T1000 (cell line): Measurements from ENCODE around the gene HPCAL1.

Experiments
- DNase-seq: peaks from one replicate; lab custom pipeline; 2025; ENCODE audit warnings: mixed read lengths; lab: John Stamatoyannopoulos, UW

HPCAL1 gene

DNA sequence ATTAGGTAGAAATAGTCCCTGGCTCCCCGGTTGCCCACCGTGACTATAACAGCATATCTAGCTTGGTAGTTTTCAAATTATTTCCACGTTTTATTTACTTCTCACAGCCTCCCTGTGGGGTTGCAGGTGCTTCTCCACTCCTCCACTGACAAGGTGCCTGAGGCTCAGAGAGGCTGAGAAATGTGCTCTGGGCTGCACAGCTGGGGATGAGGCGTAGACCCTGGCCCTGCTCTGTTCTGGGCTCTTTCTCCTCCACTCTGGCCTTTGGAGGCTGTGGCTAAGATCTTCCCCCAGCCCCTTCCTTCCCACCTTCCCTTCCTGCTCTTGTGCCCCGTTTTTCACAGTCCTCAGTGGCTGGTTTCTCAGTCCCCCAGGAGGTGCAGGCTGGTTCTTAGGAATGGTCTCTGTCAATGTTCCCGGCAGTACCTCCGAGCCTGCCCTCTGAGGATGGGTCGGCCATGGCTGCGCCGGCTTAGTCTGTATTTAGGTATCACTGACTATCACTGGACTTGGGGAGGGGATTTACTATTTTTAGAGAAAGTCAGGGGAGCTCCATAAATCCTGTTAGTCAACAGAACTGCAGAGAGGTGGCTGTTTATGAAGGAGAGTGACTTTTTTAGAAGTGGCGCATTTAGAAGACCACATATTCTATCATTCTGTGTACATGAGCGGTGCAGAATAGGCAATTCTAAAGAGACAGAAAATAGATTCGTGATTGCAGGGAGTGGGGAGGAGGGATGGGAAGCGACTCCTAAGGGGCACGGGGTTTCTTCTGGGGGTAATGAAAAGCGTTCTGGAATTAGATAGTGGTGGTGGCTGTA is 35.0 kb downstream of the HPCAL1 start:
- DNase-seq: no peak

DNA sequence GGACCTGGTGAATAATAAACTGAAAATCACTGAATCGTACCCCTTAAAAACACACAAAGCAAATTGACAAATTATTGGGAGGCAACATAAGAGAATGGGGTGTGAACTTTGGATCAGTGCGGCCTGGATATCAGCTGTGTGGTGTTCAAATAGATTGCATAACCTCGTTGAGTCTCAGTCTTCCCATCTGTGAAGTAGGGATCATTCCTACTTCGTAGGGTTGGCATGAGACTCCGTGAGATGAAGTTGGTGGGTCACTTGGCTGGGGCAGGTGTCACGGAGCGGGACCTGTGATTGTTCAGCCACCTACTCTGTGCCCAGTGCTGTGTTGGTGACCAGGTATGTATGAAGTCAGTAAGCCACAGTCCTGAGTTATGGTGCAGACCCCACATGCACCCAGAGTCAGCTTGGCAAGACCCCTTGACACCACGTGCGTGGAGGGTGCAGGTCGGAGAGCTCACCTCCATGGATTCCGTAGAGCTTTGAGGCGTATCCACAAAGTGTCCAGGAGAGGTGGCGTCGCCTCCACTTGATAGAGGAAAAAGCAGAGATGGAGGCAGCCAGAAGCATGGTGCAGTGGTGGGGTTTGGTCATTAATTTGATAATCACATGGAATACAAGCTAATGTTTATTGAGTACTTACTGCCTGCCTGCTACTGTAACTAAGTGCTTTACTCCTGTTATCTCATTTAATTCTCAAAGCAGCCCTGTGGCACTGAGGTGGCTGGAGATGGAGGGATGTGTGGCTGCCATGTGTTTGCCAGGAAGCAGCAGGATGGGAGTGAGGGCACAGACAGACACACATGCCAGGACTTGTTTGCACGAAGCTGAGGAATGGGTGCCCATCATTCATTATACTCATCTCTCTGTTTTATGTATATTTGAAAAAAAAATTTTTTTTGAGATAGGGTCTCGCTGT is 35.8 kb downstream of the HPCAL1 start:
- DNase-seq: no peak

DNA sequence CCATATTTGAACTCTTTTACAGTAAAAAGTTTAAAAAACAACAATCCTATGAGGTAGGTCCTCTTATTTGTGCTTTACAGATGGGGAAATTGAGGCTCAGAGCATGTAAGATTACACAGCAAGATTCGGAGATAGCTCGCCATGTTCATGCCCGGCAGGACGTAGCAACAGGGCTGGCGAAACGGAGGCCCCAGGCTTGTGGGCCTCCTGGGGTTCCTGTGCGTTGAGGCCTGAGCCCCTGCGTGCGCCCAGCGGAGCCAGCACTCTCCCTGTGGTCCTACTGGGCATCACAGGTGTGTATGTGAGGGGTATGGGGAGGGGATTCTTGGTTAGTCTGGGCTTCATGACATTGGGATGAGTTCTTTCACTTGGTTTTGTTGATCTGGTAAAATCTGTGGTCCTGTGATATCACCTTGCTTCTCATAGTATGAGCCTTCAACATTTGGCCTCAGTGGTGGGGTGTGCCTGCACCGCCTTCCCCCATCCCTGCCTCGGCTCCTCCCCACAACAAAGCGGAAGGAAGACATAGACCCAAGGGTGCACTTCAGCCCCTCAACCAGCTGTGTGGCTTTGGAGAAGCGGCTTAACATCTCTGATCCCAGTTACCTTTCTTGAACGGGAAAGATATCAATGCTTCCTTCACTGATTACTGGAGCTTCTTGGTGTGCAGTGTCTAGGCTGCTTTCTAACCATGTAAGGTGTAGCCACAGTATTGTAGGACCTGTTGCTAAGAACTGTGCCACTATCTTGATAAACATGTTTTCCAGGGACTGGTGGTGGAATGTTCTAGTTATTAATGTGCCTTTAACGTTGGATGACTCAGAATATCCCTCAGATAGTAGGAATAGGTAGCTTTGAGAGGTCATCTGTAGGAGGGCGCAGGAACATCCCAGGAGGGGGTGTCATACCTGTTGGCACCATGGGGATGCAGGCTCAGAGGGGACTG is 37.2 kb downstream of the HPCAL1 start:
- DNase-seq: no peak

DNA sequence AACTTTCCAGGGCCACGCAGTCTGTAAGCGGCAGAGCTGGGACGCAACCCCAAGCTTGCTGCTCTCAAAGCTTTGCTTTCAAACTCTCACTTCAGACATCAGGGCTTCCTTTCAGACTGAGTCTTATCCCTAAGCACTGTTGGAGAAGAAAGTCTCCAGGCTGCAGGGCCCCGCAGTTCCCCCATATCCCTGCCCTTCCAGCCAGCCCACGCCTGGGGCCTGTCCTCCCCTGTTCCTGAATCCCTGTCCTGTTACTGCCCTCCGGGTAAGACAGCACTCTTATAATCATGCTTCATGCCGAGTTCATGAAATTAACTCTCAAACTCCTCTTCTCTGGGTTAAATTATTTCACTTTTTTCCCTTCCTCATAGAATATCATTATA is 37.9 kb downstream of the HPCAL1 start:
- DNase-seq: no peak

DNA sequence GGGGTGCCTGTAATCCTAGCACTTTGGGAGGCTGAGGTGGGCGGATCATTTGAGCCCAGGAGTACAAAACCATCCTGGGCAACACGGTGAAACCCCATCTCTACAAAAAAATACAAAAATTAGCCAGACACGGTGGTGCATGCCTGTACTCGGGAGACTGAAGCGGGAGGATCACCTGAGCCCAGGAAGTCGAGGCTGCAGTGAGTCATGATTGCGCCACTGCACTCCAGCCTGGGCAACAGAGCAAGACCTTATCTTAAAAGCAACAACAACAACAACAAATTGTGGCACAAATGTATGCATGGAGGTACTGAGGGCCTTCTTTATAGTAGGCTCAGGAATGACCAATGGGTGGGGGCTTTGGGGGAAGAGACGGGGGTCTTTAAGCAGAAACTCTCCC is 38.5 kb downstream of the HPCAL1 start:
- no peak for DNase-seq

DNA sequence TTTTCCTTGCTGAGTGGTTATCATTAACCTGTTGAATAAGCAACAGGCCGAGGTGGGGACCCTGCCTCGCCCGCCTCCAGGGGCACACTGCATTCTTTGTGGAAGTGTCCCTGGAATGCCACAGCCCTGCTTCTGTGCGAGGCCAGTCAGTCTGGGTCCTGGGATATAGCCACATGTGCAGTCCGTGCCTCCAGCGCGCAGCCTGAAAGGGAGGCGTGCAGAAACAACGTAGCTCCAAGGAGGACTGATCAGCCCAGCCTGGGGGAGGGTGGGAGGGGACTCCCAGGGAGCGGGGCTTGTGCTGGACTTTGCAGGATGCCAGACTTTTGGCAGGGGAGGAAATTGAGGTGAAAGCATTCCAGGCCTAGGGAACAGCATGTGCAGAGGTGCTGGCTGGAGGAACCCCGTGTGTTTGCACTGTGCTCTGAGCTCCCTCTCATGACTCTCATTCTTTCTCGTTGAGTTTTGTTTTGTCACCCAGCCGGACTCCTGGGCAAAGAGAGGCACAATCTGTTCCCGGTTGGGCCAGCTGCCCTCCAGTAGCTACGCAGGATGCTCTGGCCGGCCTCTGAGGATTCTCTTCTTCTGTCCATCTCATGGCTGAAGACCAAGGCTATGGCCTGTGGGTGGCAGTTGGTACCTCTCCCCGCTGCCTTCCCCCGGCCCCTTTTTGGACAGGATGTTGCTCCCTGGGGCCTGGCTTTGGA is 39.7 kb downstream of the HPCAL1 start:
- DNase-seq: no peak

DNA sequence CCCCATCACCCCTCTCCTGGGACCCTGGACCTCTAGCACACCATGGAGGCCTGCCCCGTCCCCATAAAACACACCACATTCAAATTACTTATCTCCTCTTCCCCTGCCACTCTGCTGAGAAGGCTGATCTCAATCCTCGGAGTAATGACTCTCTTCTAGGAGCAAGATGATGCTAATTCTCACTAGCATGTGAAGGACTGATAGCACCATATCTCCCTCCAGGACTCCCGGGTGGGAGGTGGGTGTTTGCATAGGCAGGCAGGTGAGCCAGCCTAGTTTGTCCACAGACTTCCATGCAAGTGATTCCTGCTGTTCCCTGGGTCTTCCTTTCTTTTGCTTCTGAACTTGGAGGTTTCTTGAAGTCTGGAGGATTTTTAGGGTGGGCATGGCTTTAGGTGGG is 40.5 kb downstream of the HPCAL1 start:
- DNase-seq: no peak

DNA sequence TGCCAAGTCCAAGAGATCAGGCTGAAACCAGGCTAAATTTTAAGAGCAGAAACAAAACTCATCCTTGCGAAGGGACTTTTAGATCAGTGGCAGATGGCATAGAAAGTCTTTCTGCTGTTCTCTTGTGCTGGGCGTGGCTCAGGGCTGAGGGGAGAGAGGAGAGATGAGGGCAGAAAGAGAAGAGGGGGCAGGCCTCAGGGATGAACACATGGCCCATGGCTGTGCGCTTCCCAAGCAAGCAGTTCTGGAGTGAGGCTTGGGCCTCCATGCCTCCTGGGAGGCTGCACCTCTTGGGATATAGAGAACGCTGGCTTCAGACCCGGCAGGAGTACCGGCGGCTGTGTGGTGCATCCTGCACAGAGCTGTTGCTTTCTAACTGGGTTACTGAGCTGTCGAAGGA is 41.0 kb downstream of the HPCAL1 start:
- DNase-seq: no peak

DNA sequence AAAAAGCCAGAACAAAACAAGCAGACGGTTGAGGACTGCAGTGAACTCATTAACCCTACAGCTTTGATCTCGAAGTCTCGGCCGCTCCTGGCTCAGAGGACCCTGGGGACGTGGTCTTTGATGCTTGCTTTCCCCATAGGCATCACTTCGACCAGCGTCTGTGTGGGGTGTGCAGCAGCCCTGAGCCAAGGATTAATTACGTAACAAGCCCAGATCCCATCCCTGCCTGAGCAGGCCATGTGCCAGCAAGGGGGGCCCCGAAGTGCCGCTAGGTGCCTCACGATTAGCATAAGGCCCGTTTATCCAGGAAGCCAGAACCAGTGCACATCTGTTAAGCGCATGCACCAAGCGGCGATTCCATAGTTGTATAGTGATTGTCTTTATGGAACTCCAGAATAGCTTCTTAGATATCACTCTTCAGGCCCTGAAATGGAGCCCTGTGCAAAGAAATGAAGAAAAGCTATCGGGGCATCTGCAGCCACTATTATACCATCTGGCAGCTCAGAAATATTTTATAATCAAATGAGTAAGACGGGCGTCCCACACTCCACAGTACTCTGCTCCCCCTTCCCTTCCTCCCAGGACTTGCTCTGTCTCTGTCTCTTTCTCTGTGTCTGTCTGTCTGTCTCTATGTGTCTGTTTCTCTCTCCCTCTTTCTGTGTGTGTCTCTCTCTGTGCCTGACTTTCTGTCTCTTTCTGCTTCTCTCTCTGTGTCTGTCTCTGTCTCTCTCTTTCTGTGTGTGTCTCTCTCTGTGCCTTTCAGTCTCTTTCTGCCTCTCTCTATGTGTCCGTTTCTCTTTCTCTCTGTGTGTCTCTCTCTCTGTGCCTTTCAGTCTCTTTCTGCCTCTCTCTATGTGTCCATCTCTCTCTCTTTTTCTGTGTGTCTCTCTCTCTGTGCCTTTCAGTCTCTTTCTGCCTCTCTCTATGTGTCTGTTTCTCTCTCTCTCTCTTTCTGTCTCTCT is 41.7 kb downstream of the HPCAL1 start:
- no peak for DNase-seq

DNA sequence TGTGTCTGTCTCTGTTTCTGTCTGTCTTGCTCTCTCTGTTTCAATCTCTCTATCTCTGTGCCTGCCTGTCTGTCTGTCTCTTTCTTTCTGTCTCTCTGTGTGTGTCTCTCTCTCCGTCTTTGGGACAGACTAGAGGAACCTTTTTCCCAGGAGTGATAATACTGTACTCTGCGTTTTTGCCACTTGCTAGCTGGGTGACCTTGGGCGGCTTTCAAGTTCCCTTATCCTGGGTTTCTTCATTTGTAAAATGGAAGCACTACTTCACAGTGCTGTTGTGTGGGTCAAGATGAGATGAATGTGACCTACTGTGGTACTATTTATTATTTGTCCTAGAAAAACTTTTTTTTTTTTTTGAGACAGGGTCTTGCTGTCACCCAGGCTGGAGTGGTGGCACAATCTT is 42.4 kb downstream of the HPCAL1 start:
- DNase-seq: no peak

DNA sequence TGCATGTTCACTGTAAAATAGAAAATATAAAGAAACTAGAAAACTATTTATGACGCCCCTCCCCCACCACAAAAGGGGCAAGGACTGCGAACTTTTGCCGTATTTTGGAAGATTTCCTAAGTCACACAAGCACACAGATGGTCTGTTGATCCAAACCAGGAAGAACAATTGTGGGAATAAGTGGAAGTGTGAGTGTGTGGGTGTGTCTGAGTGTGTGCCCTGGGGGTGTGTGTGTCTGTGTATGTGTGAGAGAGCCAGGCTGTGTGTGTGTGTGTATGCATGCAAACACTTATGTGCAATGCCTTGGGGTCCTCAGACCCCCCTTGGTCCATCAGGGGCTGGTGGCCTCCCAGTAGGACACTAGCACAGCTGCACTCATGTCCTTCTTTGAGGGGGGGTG is 43.1 kb downstream of the HPCAL1 start:
- no peak for DNase-seq

DNA sequence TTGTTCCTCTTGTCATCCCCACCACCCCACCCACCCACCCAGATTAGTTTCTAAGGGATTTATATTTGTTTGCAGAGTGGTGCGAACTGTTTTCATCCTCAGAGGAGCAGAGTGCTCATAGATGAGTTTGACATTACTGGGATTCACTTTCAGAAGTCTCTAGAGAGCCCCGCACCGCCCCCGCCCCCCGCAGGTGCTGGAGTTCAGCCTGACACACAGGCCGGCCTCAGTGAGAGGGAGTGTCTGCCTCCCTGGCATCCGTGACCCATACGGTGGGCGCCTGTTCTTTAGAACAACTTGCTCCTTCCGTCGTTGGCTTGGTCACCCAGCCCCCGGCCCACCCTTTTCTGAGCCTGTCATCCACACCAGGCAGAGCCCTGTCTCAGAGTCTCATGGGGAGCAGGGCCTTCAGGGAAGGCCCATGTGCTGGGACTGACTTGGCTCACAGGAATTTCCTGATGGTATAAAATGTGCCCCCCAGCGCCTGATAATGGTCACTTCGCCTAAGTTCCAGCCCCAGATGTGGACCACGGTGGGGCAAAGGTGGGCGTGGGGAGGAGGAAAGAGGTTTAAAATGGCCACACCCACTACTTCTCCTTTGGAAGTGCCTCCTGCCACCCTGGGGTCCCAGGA is 44.3 kb downstream of the HPCAL1 start:
- DNase-seq: no peak

DNA sequence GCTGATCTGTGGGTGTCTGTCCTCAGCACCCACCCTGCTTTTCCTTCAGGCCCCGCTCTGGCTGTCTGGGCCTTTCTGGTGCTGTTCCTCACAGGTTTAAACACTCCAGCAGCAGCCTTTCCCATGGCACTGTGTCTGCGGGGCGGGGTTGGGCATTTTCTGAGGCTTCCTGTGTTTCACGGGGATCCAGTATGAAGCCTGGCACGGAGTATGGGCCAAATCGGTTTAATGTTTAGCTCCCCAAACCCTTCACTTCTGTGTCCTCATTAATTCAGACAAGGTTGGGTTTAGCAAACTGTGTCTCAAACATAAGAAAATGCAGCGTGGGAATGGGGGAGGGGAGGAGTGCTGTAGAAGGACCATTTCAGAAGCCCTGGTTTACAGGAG is 44.9 kb downstream of the HPCAL1 start:
- DNase-seq: no peak

DNA sequence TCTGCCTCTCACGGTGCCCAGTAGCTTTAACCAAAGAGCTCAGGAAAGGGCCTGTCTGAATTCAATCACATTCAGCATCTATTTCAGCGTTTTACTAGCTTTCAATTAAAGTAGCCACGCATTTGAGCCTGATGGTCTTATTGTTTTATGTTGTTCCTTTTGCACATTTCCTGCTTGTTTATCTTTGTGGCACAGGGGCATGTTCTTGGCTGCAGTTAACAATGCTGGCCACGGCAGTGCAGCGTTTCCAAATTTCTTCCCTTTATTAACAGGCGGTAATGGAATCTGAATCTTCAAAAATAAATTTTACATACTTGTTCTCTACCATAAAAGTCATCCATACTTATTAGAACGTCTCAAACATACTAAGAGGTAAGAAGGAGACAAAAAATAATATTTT is 46.2 kb downstream of the HPCAL1 start:
- no peak for DNase-seq

DNA sequence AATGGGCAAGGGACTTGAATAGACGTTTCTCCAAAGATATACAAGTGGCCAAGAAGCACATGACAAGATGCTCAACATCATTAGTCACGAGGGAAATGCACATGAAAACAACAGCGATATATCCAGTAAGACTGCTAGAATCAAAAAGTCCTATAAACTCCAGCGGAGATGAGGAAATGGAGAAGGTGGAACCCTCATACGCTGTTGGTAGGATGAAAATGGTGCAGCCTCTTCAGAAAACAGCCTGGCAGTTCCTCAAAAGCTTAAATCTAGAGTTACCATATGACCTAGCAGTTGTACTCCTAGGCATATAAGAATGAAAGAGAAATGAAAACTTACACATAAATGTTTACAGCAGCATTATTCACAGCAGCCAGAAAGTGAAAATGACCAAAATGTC is 48.1 kb downstream of the HPCAL1 start:
- DNase-seq: no peak

DNA sequence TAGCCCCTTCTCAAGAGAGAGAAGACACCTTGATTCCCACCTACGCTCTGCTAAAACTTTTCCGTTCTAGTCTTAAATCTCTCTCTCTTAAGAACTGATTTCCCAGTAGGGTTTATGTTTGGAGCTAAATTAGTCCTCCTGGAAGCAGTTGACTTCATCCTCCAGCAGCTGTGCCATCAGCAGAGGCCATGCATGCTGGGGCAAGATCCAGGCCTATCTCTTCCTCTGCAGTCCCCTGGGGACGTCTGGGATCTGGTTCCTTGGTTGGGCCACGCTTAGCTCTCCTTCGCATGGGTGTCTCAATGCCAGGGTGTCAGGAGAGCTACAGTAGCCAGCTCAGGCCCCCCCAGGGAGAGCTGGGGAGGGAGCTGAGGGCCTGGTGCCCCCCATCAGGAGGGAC is 49.7 kb downstream of the HPCAL1 start:
- DNase-seq: no peak

DNA sequence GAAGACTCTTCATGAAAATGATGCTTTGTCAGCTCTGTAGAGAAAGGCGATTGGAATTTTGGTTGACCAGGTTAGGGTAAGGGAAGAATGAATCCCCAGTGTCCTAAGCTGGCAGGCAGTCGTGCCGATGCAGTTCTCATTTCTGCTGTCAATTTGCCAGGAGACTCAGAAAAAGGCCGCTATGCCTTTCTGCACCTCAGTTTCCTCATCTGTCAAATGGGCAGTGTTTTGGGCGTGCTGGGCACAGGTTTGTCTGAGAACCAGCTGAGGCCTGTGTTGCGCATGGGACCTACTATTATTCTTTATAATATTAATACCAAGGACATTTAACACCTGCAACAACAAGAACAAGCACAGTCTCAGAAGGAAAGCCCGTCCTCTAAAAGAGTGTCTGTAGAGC is 50.3 kb downstream of the HPCAL1 start:
- DNase-seq: no peak

DNA sequence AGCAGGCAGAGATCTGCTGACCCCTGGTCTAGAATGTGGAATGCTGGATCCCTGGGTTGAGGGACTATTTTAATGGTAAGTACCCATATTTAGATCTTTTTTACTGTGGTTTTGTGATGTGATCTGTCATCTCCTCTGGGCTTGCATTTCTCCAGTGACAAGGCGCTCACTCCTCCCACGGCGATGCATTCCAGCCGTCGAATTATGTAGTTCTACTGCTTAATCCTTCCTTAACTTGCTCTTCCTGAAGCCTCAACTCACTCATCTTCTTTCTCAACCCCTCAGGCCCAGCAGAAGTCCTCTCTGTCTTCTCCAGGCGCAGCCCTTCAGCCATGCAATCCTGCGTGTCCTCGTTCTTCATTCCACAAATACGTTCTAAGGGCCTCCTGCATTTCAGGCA is 51.2 kb downstream of the HPCAL1 start:
- no peak for DNase-seq

DNA sequence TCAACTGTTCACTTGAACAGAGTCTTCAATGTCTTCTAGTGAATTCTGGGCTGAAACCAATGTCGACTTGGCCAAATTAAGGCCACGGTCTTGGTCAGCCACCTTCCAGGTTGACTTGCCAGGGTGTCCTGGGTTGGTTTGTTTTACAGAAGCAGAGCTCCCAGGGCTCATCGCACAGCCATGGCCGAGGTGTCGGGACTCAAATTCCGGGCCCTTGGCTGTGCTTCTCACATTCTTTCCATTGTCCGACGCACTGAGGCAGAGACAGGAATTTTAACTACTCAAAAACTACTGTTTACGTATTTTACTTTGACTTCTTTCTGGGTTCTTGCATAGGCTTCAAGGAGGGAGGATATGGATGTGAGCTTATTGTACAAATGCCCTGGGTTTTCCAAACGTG is 51.7 kb downstream of the HPCAL1 start:
- no peak for DNase-seq
